ENCODE results near the gene MBD6.

MBD6 gene

GRCh38 chr12:57534991-57535543 lies 12.4 kb downstream of the MBD6 start:
- TF ChIP-seq CTCF (IDR thresholded peaks at IDR 0.05): no peak

GRCh38 chr12:57535764-57536596 lies 13.4 kb downstream of the MBD6 start:
- no peak for TF ChIP-seq CTCF (IDR thresholded peaks at IDR 0.05)

- no peak for TF ChIP-seq CTCF (IDR thresholded peaks at IDR 0.05)
Observed at GRCh38 chr12:57536597-57536942, 13.9 kb downstream of the MBD6 start.

GRCh38 chr12:57539134-57539768 lies 16.6 kb downstream of the MBD6 start:
- no peak for TF ChIP-seq CTCF (IDR thresholded peaks at IDR 0.05)

GRCh38 chr12:57541001-57541400 lies 18.4 kb downstream of the MBD6 start:
- no peak for TF ChIP-seq CTCF (IDR thresholded peaks at IDR 0.05)

GRCh38 chr12:57541717-57542116 lies 19.1 kb downstream of the MBD6 start:
- TF ChIP-seq CTCF (IDR thresholded peaks at IDR 0.05): no peak

GRCh38 chr12:57543581-57543980 lies 21.0 kb downstream of the MBD6 start:
- TF ChIP-seq CTCF (IDR thresholded peaks at IDR 0.05): no peak

Data from LNCAP (cell line).